ENCODE results near the gene COPG1. TPM values are rescaled to one million over a fixed set of nuclear protein-coding genes. Genes with fewer than 3 reads are reported as not detected.

Gene COPG1
- total RNA-seq, 5 donors from 2014 or later (not counting 1 experiment from before 2014, with no cell fraction given): 96.0 to 139 (median 116) TPM

GRCh38 chr3:129228891-129229585 is 20.4 kb upstream of the COPG1 start:
- Mint-ChIP-seq H3K27ac (no peak overlapping the region), H3K4me3 (no peak overlapping the region), H3K9me3 (no peaks in the 10 kb centered on the region), H3K27me3 (no peaks in the 10 kb centered on the region), H3K36me3 (no peaks in the 10 kb centered on the region), H3K4me1 (peaks cover 24 to 44% (median 44%) of the 10 kb centered on the region in 3 donors)
- WGBS (ENCODE audit: insufficient coverage): 85% methylated on average over 8 of the region's 11 CpGs
- no peak overlapping the region for H3K4me3 ChIP-seq (ENCODE audit: control insufficient read depth in 1 of 2, extremely low read depth in 1 of 2, low read length in 1 of 2)
- ChIA-PET POLR2A (no interaction called here), CTCF (interaction anchor here in 1 of 2 donors (0.6 kb wide), 1 partner anchor 622 kb away, joined by 4 read pairs; no protein-coding TSS in a partner anchor)
- peaks cover 8 to 18% of the 10 kb centered on the region in 2 experiments for H3K4me1 ChIP-seq (ENCODE audit: control insufficient read depth in 1 of 2, extremely low read depth in 1 of 2, insufficient read depth in 2 of 2, low read length in 2 of 2)
- H3K9me3 ChIP-seq: no peaks in the 10 kb centered on the region
- no peak overlapping the region for H3K27ac ChIP-seq (ENCODE audit: low read length)
- no peaks in the 10 kb centered on the region for H3K36me3 ChIP-seq (ENCODE audit: control insufficient read depth in 2 of 2, extremely low read depth in 1 of 2, insufficient read depth in 1 of 2, low read length in 1 of 2)
- DNase-seq: no peak
- peaks cover 0 to 5% of the 10 kb centered on the region in 2 experiments for H3K27me3 ChIP-seq (replicated peaks in 1 of 2; ENCODE audit: control insufficient read depth in 2 of 2, extremely low read depth in 1 of 2, insufficient read depth in 2 of 2, low read length in 1 of 2)
- no peak for ATAC-seq (replicated peaks in 1 of 4)

GRCh38 chr3:129230311-129231019 is 18.9 kb upstream of the COPG1 start:
- H3K9me3 ChIP-seq: no peaks in the 10 kb centered on the region
- ChIA-PET CTCF (interaction anchor here in 1 of 2 donors (0.5 to 0.8 kb wide), 3 partner anchors 12 to 260 kb away, joined by 3 to 4 read pairs (median 3); no protein-coding TSS in a partner anchor), POLR2A (interaction anchor here (0.6 to 1.0 kb wide), 4 partner anchors 10 to 374 kb away, joined by 3 to 5 read pairs (median 4); no protein-coding TSS in a partner anchor)
- no peaks in the 10 kb centered on the region for H3K36me3 ChIP-seq (ENCODE audit: control insufficient read depth in 2 of 2, extremely low read depth in 1 of 2, insufficient read depth in 1 of 2, low read length in 1 of 2)
- Mint-ChIP-seq H3K9me3 (no peaks in the 10 kb centered on the region), H3K4me3 (no peak overlapping the region), H3K27me3 (no peaks in the 10 kb centered on the region), H3K36me3 (no peaks in the 10 kb centered on the region), H3K27ac (no peak overlapping the region), H3K4me1 (peaks cover 15 to 41% (median 37%) of the 10 kb centered on the region in 3 donors)
- H3K4me1 ChIP-seq (ENCODE audit: control insufficient read depth in 1 of 2, extremely low read depth in 1 of 2, insufficient read depth in 2 of 2, low read length in 2 of 2): peaks cover 2 to 12% of the 10 kb centered on the region in 2 experiments
- peaks cover 0 to 5% of the 10 kb centered on the region in 2 experiments for H3K27me3 ChIP-seq (replicated peaks in 1 of 2; ENCODE audit: control insufficient read depth in 2 of 2, extremely low read depth in 1 of 2, insufficient read depth in 2 of 2, low read length in 1 of 2)
- DNase-seq (peak in 1 of 35 experiments; percentile 14), ATAC-seq (replicated peaks in 1 of 4) (peak in 3 of 4 experiments; percentile 48 to 58 (median 54))
- no peak overlapping the region for H3K4me3 ChIP-seq (ENCODE audit: control insufficient read depth in 1 of 2, extremely low read depth in 1 of 2, low read length in 1 of 2)
- H3K27ac ChIP-seq (ENCODE audit: low read length): no peak overlapping the region
- no CpG with 5 or more reads among the region's 7 CpGs for WGBS (ENCODE audit: insufficient coverage)

- no peaks in the 10 kb centered on the region for H3K36me3 Mint-ChIP-seq
- DNase-seq (no peak), ATAC-seq (replicated peaks in 1 of 4) (no peak)
- no peak overlapping the region for H3K4me3 ChIP-seq (ENCODE audit: control insufficient read depth in 1 of 2, extremely low read depth in 1 of 2, low read length in 1 of 2)
- ChIA-PET CTCF (interaction anchor here in 1 of 2 donors (0.5 to 0.8 kb wide), 3 partner anchors 11 to 261 kb away, joined by 3 to 4 read pairs (median 3); no protein-coding TSS in a partner anchor), POLR2A (interaction anchor here in 1 of 2 donors (0.7 to 1.0 kb wide), 2 partner anchors 8 to 11 kb away, joined by 3 to 4 read pairs; no protein-coding TSS in a partner anchor)
- 86% methylated on average over 8 of the region's 10 CpGs for WGBS (ENCODE audit: insufficient coverage)
- H3K27ac Mint-ChIP-seq: no peak overlapping the region
- peaks cover 2 to 7% of the 10 kb centered on the region in 2 experiments for H3K4me1 ChIP-seq (ENCODE audit: control insufficient read depth in 1 of 2, extremely low read depth in 1 of 2, insufficient read depth in 2 of 2, low read length in 2 of 2)
- H3K27me3 Mint-ChIP-seq: no peaks in the 10 kb centered on the region
- no peak overlapping the region for H3K4me3 Mint-ChIP-seq
- no peaks in the 10 kb centered on the region for H3K9me3 Mint-ChIP-seq
- H3K4me1 Mint-ChIP-seq: peaks cover 11 to 36% (median 33%) of the 10 kb centered on the region in 3 donors
- peaks cover 0 to 5% of the 10 kb centered on the region in 2 experiments for H3K27me3 ChIP-seq (replicated peaks in 1 of 2; ENCODE audit: control insufficient read depth in 2 of 2, extremely low read depth in 1 of 2, insufficient read depth in 2 of 2, low read length in 1 of 2)
- H3K27ac ChIP-seq (ENCODE audit: low read length): no peak overlapping the region
- no peaks in the 10 kb centered on the region for H3K36me3 ChIP-seq (ENCODE audit: control insufficient read depth in 2 of 2, extremely low read depth in 1 of 2, insufficient read depth in 1 of 2, low read length in 1 of 2)
- H3K9me3 ChIP-seq: no peaks in the 10 kb centered on the region
These were observed 17.9 kb upstream of the COPG1 start for GRCh38 chr3:129231331-129232119.

GRCh38 chr3:129233538-129233937 is 15.9 kb upstream of the COPG1 start:
- 41% methylated on average over 2 of the region's 4 CpGs for WGBS (ENCODE audit: insufficient coverage)
- ChIA-PET POLR2A (interaction anchor here in 1 of 2 donors (0.5 to 0.7 kb wide), 3 partner anchors 16 to 211 kb away, joined by 3 to 7 read pairs (median 4); no protein-coding TSS in a partner anchor), CTCF (interaction anchor here in 1 of 2 donors (0.6 to 0.7 kb wide), 3 partner anchors 12 to 186 kb away, joined by 3 to 7 read pairs (median 4); no protein-coding TSS in a partner anchor)
- Histone ChIP-seq H3K9me3 (no peaks in the 10 kb centered on the region), H3K27me3 (replicated peaks in 1 of 2; ENCODE audit: control insufficient read depth in 2 of 2, extremely low read depth in 1 of 2, insufficient read depth in 2 of 2, low read length in 1 of 2) (peaks cover 0 to 4% of the 10 kb centered on the region in 2 experiments), H3K4me1 (ENCODE audit: control insufficient read depth in 1 of 2, extremely low read depth in 1 of 2, insufficient read depth in 2 of 2, low read length in 2 of 2) (peaks cover 1 to 5% of the 10 kb centered on the region in 2 experiments), H3K27ac (ENCODE audit: low read length) (no peak overlapping the region), H3K4me3 (ENCODE audit: control insufficient read depth in 1 of 2, extremely low read depth in 1 of 2, low read length in 1 of 2) (no peak overlapping the region), H3K36me3 (ENCODE audit: control insufficient read depth in 2 of 2, extremely low read depth in 1 of 2, insufficient read depth in 1 of 2, low read length in 1 of 2) (no peaks in the 10 kb centered on the region)
- Mint-ChIP-seq H3K4me3 (no peak overlapping the region), H3K27me3 (no peaks in the 10 kb centered on the region), H3K9me3 (no peaks in the 10 kb centered on the region), H3K36me3 (no peaks in the 10 kb centered on the region), H3K27ac (no peak overlapping the region), H3K4me1 (peaks cover 7 to 28% (median 26%) of the 10 kb centered on the region in 3 donors)
- peak in 12 of 35 experiments; percentile 1 to 54 (median 12) for DNase-seq
- ATAC-seq (replicated peaks in 1 of 4): peak in 1 of 4 experiments; percentile 53

- POLR2A ChIA-PET: interaction anchor here in 1 of 2 donors (0.6 kb wide), 1 partner anchor 460 kb away, joined by 3 read pairs; no protein-coding TSS in a partner anchor
- CTCF ChIA-PET: interaction anchor here in 1 of 2 donors (0.7 kb wide), 1 partner anchor 187 kb away, joined by 3 read pairs; no protein-coding TSS in a partner anchor
- no CpG with 5 or more reads among the region's 3 CpGs for WGBS (ENCODE audit: insufficient coverage)
- ATAC-seq (replicated peaks in 1 of 4) (no peak), DNase-seq (no peak)
- H3K27me3 ChIP-seq (replicated peaks in 1 of 2; ENCODE audit: control insufficient read depth in 2 of 2, extremely low read depth in 1 of 2, insufficient read depth in 2 of 2, low read length in 1 of 2): no peaks in the 10 kb centered on the region
- H3K27ac ChIP-seq (ENCODE audit: low read length): no peak overlapping the region
- Mint-ChIP-seq H3K9me3 (no peaks in the 10 kb centered on the region), H3K4me1 (peaks cover 10 to 30% (median 26%) of the 10 kb centered on the region in 3 donors), H3K4me3 (no peak overlapping the region), H3K36me3 (no peaks in the 10 kb centered on the region), H3K27ac (no peak overlapping the region), H3K27me3 (no peaks in the 10 kb centered on the region)
- H3K4me3 ChIP-seq (ENCODE audit: control insufficient read depth in 1 of 2, extremely low read depth in 1 of 2, low read length in 1 of 2): no peak overlapping the region
- H3K9me3 ChIP-seq: no peaks in the 10 kb centered on the region
- H3K36me3 ChIP-seq (ENCODE audit: control insufficient read depth in 2 of 2, extremely low read depth in 1 of 2, insufficient read depth in 1 of 2, low read length in 1 of 2): no peaks in the 10 kb centered on the region
- peaks cover 2 to 10% of the 10 kb centered on the region in 2 experiments for H3K4me1 ChIP-seq (ENCODE audit: control insufficient read depth in 1 of 2, extremely low read depth in 1 of 2, insufficient read depth in 2 of 2, low read length in 2 of 2)
These were observed 15.0 kb upstream of the COPG1 start for GRCh38 chr3:129234441-129234840.

All from T-cell (primary cell).